ENCODE data around the gene SAPCD1.

- TF ChIP-seq CTCF (IDR thresholded peaks at IDR 0.05; ENCODE audit: extremely low read depth in 1 of 2, insufficient read depth in 1 of 2, low read depth in 1 of 2, low read length in 2 of 2): no peak
- TF ChIP-seq POLR2A (IDR thresholded peaks at IDR 0.05; ENCODE audit: low read depth, low read length): no peak
These were observed 3.1 kb downstream of the SAPCD1 start for GRCh38 chr6:31765559-31765909.

Data from endothelial cell of umbilical vein (primary cell).